Smooth muscle cell (in vitro differentiated cells): ENCODE data around the gene SYNCRIP. TPM values are rescaled to one million over a fixed set of nuclear protein-coding genes. Genes with fewer than 3 reads are reported as not detected.

Source experiments
- DNase-seq: peaks from one replicate; lab custom pipeline; 2025; ENCODE audit not compliant: unreplicated experiment; lab: John Stamatoyannopoulos, UW
- H2AFZ ChIP-seq: fragments of 200-600 bp; sonication (generic); 2 replicates; pipeline ENCODE4 v1.6.0; 2016; ENCODE audit warnings: antibody characterized with exemption, low read depth, mild to moderate bottlenecking
- H3F3A ChIP-seq: fragments of 200-600 bp; sonication (generic); 2 replicates; pipeline ENCODE4 v1.6.0; 2017; ENCODE audit warnings: antibody characterized with exemption, low read depth
- H3K27ac ChIP-seq: fragments of 200-600 bp; sonication (generic); 2 replicates; pipeline ENCODE4 v1.5.1; 2016; ENCODE audit warnings: low read depth, mild to moderate bottlenecking
- H3K27me3 ChIP-seq: fragments of 200-600 bp; sonication (generic); 2 replicates; pipeline ENCODE4 v1.6.1; 2016; ENCODE audit warnings: low read depth, mild to moderate bottlenecking
- H3K36me3 ChIP-seq: fragments of 200-600 bp; sonication (generic); 2 replicates; pipeline ENCODE4 v1.5.1; 2016; ENCODE audit warnings: low read depth
- H3K4me1 ChIP-seq: fragments of 200-600 bp; sonication (generic); 2 replicates; pipeline ENCODE4 v1.5.1; 2016; ENCODE audit warnings: low read depth
- H3K4me2 ChIP-seq: fragments of 200-600 bp; sonication (generic); 2 replicates; pipeline ENCODE4 v1.6.0; 2016; ENCODE audit warnings: mild to moderate bottlenecking
- H3K4me3 ChIP-seq: fragments of 200-600 bp; sonication (generic); 2 replicates; pipeline ENCODE4 v1.5.1; 2016; ENCODE audit warnings: mild to moderate bottlenecking
- H3K79me2 ChIP-seq: fragments of 200-600 bp; sonication (generic); 2 replicates; pipeline ENCODE4 v1.6.0; 2016; ENCODE audit warnings: low read depth, mild to moderate bottlenecking
- H3K9ac ChIP-seq: fragments of 200-600 bp; sonication (generic); 2 replicates; pipeline ENCODE4 v1.6.0; 2016; ENCODE audit warnings: low read depth
- H3K9me3 ChIP-seq: fragments of 200-600 bp; sonication (generic); replicated peaks from 2 replicates; pipeline ENCODE4 v1.5.1; 2016; ENCODE audit warnings: low read depth
- H4K20me1 ChIP-seq: fragments of 200-600 bp; sonication (generic); 2 replicates; pipeline ENCODE4 v1.6.0; 2016; ENCODE audit warnings: low read depth
- WGBS: methylation state at CpG from one replicate; pipeline ENCODE4 v1.1.7; 2016; ENCODE audit warnings: low lambda C conversion rate; 5-methylcytosine and 5-hydroxymethylcytosine counted together
- polyA plus RNA-seq: library from polyadenylated mRNA; unstranded; fragments of >200 nt; fragmentation: Nextera tagmentation; extraction: Ambion mirVana; gene quantifications from 2 replicates; pipeline ENCODE4 v1.2.1, GENCODE V29; 2016
- total RNA-seq: library from RNA; depleted of rRNA; stranded (reverse); fragments of >200 nt; gene quantifications from 2 replicates; pipeline ENCODE4 v1.2.3, GENCODE V29; 2014
- TF ChIP-seq, protein P1 (sequence below): fragments of 200-600 bp; sonication (generic); IDR thresholded peaks from 2 replicates; pipeline ENCODE4 v1.5.1; 2017; ENCODE audit warnings: borderline replicate concordance, mild to moderate bottlenecking, antibody characterized with exemption; ENCODE audit not compliant: insufficient read depth, poor library complexity, severe bottlenecking

The SYNCRIP gene
- total and polyA plus RNA-seq, 2 experiments from 2014 or later = 53.1 to 74.6 TPM

DNA sequence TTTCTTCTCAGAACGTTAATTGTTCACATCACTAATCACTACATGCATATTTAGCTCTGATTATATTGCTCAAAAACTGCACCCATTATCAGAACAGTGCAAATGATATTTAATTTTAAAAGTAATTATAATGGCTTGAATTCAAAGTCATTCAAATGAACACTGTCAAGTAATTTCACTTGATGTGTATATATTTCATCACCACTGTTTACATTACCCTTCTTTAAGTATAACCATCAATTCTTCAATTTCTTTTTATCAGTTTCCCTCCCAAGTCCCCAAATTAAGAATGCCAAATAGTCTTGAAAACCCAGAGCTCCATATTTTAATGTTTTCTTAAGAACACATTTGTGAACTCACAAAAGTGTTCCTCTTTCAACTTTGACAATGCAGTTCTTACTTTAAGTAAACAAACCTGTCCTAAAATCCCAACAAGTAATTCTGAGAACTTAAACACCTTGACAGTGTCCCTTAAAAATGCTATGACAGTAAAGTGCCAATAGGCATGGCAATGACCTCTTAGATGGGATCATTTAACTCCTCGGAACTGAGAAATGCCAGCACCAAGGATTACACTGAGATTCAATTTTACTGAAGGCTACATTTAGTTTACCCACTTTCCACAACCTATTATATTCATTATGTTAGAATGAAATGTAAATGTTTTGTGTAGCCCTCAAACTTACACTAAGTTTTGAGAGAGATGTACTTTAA, 32.3 kb downstream of the SYNCRIP start:
- WGBS = 89% methylated on average over 2 of the region's 2 CpGs
- H3F3A ChIP-seq = peaks cover 19% of the 10 kb centered on the region
- peaks cover 82% of the 10 kb centered on the region for H4K20me1 ChIP-seq
- no peak overlapping the region for H3K27ac ChIP-seq
- no peaks in the 10 kb centered on the region for H3K9me3 ChIP-seq
- TF ChIP-seq, protein P1, sequence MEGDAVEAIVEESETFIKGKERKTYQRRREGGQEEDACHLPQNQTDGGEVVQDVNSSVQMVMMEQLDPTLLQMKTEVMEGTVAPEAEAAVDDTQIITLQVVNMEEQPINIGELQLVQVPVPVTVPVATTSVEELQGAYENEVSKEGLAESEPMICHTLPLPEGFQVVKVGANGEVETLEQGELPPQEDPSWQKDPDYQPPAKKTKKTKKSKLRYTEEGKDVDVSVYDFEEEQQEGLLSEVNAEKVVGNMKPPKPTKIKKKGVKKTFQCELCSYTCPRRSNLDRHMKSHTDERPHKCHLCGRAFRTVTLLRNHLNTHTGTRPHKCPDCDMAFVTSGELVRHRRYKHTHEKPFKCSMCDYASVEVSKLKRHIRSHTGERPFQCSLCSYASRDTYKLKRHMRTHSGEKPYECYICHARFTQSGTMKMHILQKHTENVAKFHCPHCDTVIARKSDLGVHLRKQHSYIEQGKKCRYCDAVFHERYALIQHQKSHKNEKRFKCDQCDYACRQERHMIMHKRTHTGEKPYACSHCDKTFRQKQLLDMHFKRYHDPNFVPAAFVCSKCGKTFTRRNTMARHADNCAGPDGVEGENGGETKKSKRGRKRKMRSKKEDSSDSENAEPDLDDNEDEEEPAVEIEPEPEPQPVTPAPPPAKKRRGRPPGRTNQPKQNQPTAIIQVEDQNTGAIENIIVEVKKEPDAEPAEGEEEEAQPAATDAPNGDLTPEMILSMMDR = no peak
- H3K4me2 ChIP-seq = no peak overlapping the region
- H3K27me3 ChIP-seq = no peaks in the 10 kb centered on the region
- H2AFZ ChIP-seq = no peak overlapping the region
- no peaks in the 10 kb centered on the region for H3K4me1 ChIP-seq
- H3K9ac ChIP-seq = no peak overlapping the region
- peaks cover 32% of the 10 kb centered on the region for H3K79me2 ChIP-seq
- H3K36me3 ChIP-seq = peaks cover 40% of the 10 kb centered on the region
- no peak overlapping the region for H3K4me3 ChIP-seq
- no peak for DNase-seq

- no peaks in the 10 kb centered on the region for H3K4me1 ChIP-seq
- H3K79me2 ChIP-seq = no peaks in the 10 kb centered on the region
- no peak overlapping the region for H2AFZ ChIP-seq
- peaks cover 13% of the 10 kb centered on the region for H3F3A ChIP-seq
- no peaks in the 10 kb centered on the region for H3K9me3 ChIP-seq
- H3K27ac ChIP-seq = no peak overlapping the region
- H4K20me1 ChIP-seq = peaks cover 23% of the 10 kb centered on the region
- 97% methylated on average over 4 of the region's 4 CpGs for WGBS
- H3K4me3 ChIP-seq = no peak overlapping the region
- H3K4me2 ChIP-seq = no peak overlapping the region
- no peak for DNase-seq
- no peaks in the 10 kb centered on the region for H3K27me3 ChIP-seq
- H3K36me3 ChIP-seq = no peaks in the 10 kb centered on the region
- H3K9ac ChIP-seq = no peak overlapping the region
- TF ChIP-seq, protein P1 = no peak
These were observed 40.6 kb downstream of the SYNCRIP start for GRCh38 chr6:85602100-85602499.

DNA sequence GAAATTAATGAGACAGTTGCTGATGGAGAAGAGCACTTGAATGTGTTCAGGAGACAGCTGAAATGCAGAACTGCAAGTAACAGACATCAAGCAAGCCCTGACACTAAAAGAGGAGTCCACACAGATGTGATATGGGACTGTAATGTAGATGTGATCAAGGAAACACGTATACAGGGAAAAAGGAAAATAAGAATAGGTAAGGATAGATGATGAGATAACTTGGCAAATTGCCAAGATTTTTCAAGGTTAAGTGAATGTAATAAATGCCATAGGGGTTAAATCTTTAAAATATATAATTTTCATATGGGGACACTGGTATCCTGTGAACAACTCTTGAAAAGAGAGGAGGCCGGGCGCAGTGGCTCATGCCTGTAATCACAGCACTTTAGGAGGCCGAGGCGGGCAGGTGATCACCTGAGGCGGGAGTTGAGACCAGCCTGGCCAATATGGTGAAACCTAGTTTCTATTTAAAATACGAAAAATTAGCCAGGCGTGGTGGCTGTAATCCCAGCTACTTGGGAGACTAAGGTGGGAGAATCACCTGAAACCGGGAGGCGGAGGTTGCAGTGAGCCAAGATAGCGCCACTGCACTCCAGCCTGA, 41.9 kb downstream of the SYNCRIP start:
- whole genome bisulfite sequencing = 99% methylated on average over 11 of the region's 11 CpGs
- H3K9ac ChIP-seq = no peak overlapping the region
- no peaks in the 10 kb centered on the region for H3K27me3 ChIP-seq
- H3K4me2 ChIP-seq = no peak overlapping the region
- H3K9me3 ChIP-seq = no peaks in the 10 kb centered on the region
- TF ChIP-seq, protein P1 = no peak
- no peak overlapping the region for H3K4me3 ChIP-seq
- H3F3A ChIP-seq = peaks cover 11% of the 10 kb centered on the region
- H3K36me3 ChIP-seq = no peaks in the 10 kb centered on the region
- no peak overlapping the region for H2AFZ ChIP-seq
- peaks cover 18% of the 10 kb centered on the region for H4K20me1 ChIP-seq
- no peaks in the 10 kb centered on the region for H3K4me1 ChIP-seq
- no peak overlapping the region for H3K27ac ChIP-seq
- DNase-seq = no peak
- H3K79me2 ChIP-seq = no peaks in the 10 kb centered on the region
